ENCODE results near the gene RHEB.

- no peak for TF ChIP-seq MAFK (IDR thresholded peaks at IDR 0.05; ENCODE audit: low read depth, low read length)
- TF ChIP-seq CTCF (conservative IDR thresholded peaks at IDR 0.05; ENCODE audit: low read depth, low read length), result no peak
- no peak for TF ChIP-seq BHLHE40 (IDR thresholded peaks at IDR 0.05; ENCODE audit: low read depth, low read length)
- TF ChIP-seq POLR2A (IDR thresholded peaks at IDR 0.05; ENCODE audit: low read depth, low read length), result no peak
- TF ChIP-seq ELK1 (IDR thresholded peaks at IDR 0.05; ENCODE audit: borderline replicate concordance, low read depth, low read length), result no peak
- TF ChIP-seq MXI1 (IDR thresholded peaks at IDR 0.05; ENCODE audit: borderline replicate concordance, low read depth, low read length), result no peak
- no peak for TF ChIP-seq RCOR1 (IDR thresholded peaks at IDR 0.05; ENCODE audit: insufficient replicate concordance, low read length)
- TF ChIP-seq MAZ (IDR thresholded peaks at IDR 0.05; ENCODE audit: borderline replicate concordance, low read depth, low read length), result no peak
- no peak for TF ChIP-seq CEBPB (IDR thresholded peaks at IDR 0.05; ENCODE audit: low read depth, low read length)
- TF ChIP-seq RAD21 (IDR thresholded peaks at IDR 0.05; ENCODE audit: low read length), result no peak
These were observed 83.1 kb downstream of the RHEB start for GRCh38 chr7:151436446-151437158.
